Natural killer cell (primary cell): ENCODE data around the gene DAD1. TPM values are rescaled to one million over a fixed set of nuclear protein-coding genes. Genes with fewer than 3 reads are reported as not detected.
"Not testable (repeated sequence)": the region's sequence is repeated elsewhere in the genome, so short reads cannot be mapped to it uniquely, and the experiment has no call there.

Experiments used
- ATAC-seq, 3 donors: fragments of 150-1000 bp in 2 of 3; fragments of 200-7000 bp in 1 of 3; cut with Tn5 transposase; 1 replicate in 1 of 3; 2 replicates in 2 of 3; pipeline ENCODE4 v1.10.0; 2021; ENCODE audit warnings: mild to moderate bottlenecking in 2 of 3, moderate library complexity in 2 of 3
- DNase-seq, 2 donors: peaks; one replicate each; pipeline versions ENCODE4 v3.0.0 to v3.0.0-alpha.2; 2013 to 2021; ENCODE audit warnings: mixed read lengths in 1 of 2
- H3K27ac ChIP-seq: one replicate; pipeline ENCODE4 v1.5.1; 2013; ENCODE audit warnings: mild to moderate bottlenecking, low read length
- H3K27me3 ChIP-seq: one replicate; pipeline ENCODE4 v1.6.1; 2013; ENCODE audit warnings: low read length; ENCODE audit not compliant: control insufficient read depth, insufficient read depth
- H3K36me3 ChIP-seq: one replicate; pipeline ENCODE4 v1.6.1; 2013; ENCODE audit warnings: low read length; ENCODE audit not compliant: control insufficient read depth, insufficient read depth
- H3K4me1 ChIP-seq: one replicate; pipeline ENCODE4 v1.6.1; 2013; ENCODE audit warnings: low read length; ENCODE audit not compliant: control insufficient read depth, insufficient read depth
- H3K4me3 ChIP-seq: one replicate; pipeline ENCODE4 v1.5.1; 2013; ENCODE audit warnings: low read length
- H3K9me3 ChIP-seq: one replicate; pipeline ENCODE4 v1.6.1; 2013; ENCODE audit warnings: low read length; ENCODE audit not compliant: control insufficient read depth, insufficient read depth
- H3K27ac Mint-ChIP-seq, 2 donors: one replicate each; pipeline ENCODE4 v1.8.0; 2022; ENCODE audit warnings: mild to moderate bottlenecking in 2 of 2, mixed read lengths in 2 of 2, moderate library complexity in 1 of 2
- H3K27me3 Mint-ChIP-seq, 2 donors: one replicate each; pipeline ENCODE4 v1.8.0; 2022; ENCODE audit warnings: low read depth in 2 of 2, mixed read lengths in 2 of 2
- H3K36me3 Mint-ChIP-seq: one replicate; pipeline ENCODE4 v1.8.0; 2022; ENCODE audit warnings: mixed read lengths
- H3K4me1 Mint-ChIP-seq, 2 donors: one replicate each; pipeline ENCODE4 v1.8.0; 2022; ENCODE audit warnings: mixed read lengths in 2 of 2
- H3K4me3 Mint-ChIP-seq: one replicate; pipeline ENCODE4 v1.8.0; 2022; ENCODE audit warnings: mild to moderate bottlenecking, moderate library complexity, mixed read lengths
- H3K9me3 Mint-ChIP-seq, 2 donors: one replicate each; pipeline ENCODE4 v1.8.0; 2022; ENCODE audit warnings: mixed read lengths in 2 of 2
- WGBS: methylation state at CpG from one replicate; pipeline ENCODE4 v1.1.7; 2013; ENCODE audit warnings: missing lambda C conversion rate; ENCODE audit not compliant: insufficient coverage; 5-methylcytosine and 5-hydroxymethylcytosine counted together
- intact Hi-C: fragments of 100-400 bp; cut with micrococcal nuclease; formaldehyde crosslinking; loops from one replicate; pipeline ENCODE4 v1.14.2; 2022
- total RNA-seq, 4 donors: library from RNA; stranded (reverse); fragments of 120-200 nt in 1 of 4; gene quantifications; one replicate each; pipeline versions ENCODE4 v1.2.3 to v1.2.4, GENCODE V29; 2013 to 2022
- TF ChIP-seq, protein P1 (sequence below): fragments of 200-600 bp; IDR thresholded peaks from one replicate; pipeline ENCODE4 v1.8.0; 2022; ENCODE audit warnings: antibody characterized with exemption

Gene DAD1
- total RNA-seq, 3 donors from 2014 or later (not counting 1 experiment from before 2014, with no cell fraction given) = 79.5 to 97.9 (median 92.8) TPM

DNA sequence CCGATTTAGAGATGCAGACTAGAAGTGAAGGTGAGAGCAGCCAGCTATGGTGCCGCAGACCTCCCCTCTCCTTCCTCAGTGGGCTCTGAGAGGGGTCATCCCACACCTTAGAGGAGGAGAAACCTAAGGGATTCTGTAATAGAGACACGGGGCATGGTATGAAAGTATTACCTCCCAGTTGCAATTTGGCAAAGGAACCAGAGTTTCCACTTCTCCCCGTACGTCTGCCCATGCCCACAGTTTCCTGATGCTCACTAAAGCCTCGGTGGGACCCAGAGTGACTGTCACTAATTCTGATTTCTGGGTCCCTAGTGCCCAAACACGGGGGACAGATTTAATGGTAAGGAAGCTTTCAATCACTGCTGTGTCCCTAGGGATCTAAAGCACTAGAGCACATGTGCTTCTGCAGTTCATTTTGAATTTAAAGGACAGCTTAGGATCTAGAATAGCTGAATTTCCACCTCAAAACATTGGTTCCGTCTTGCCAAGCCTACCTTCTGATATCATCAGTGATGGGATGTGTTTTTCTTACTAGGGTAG is 44.1 kb downstream of the DAD1 start:
- H3K4me1 Mint-ChIP-seq = peaks cover 30 to 38% of the 10 kb centered on the region in 2 donors

DNA sequence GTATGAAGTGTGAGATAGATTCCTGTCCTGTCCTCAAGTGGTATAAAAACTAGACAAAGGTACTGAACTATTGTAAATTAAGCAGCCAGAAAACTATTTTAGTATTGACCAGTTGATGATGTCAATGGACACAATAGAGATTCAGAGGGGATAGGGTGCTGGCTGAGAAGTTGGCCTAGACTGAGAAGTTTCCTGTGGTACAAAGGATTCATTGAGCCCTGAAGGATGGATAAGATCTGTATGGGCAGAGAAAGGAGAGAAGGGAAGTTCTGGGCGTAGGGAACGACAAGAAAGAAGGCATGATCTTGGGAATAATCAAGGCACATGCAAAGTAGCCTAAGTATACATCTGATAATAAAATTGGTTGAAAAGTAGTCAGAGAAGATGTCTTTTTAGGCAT is 44.6 kb downstream of the DAD1 start:
- Mint-ChIP-seq H3K9me3 (no peaks in the 10 kb centered on the region), H3K27ac (peak overlapping the region in 1 of 2 donors; percentile 3), H3K4me1 (peaks cover 30 to 36% of the 10 kb centered on the region in 2 donors), H3K36me3 (peaks cover 13% of the 10 kb centered on the region), H3K27me3 (no peaks in the 10 kb centered on the region), H3K4me3 (no peak overlapping the region)
- intact Hi-C loops = no loop called here
- TF ChIP-seq, protein P1, sequence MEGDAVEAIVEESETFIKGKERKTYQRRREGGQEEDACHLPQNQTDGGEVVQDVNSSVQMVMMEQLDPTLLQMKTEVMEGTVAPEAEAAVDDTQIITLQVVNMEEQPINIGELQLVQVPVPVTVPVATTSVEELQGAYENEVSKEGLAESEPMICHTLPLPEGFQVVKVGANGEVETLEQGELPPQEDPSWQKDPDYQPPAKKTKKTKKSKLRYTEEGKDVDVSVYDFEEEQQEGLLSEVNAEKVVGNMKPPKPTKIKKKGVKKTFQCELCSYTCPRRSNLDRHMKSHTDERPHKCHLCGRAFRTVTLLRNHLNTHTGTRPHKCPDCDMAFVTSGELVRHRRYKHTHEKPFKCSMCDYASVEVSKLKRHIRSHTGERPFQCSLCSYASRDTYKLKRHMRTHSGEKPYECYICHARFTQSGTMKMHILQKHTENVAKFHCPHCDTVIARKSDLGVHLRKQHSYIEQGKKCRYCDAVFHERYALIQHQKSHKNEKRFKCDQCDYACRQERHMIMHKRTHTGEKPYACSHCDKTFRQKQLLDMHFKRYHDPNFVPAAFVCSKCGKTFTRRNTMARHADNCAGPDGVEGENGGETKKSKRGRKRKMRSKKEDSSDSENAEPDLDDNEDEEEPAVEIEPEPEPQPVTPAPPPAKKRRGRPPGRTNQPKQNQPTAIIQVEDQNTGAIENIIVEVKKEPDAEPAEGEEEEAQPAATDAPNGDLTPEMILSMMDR = no peak
- Histone ChIP-seq H3K4me1 (peaks cover 41% of the 10 kb centered on the region), H3K27ac (peak overlapping the region; percentile 69), H3K27me3 (no peaks in the 10 kb centered on the region), H3K9me3 (no peaks in the 10 kb centered on the region), H3K4me3 (no peak overlapping the region), H3K36me3 (peaks cover 18% of the 10 kb centered on the region)
- no peak for ATAC-seq
- WGBS = 89% methylated on average over 2 of the region's 2 CpGs
- no peak for DNase-seq

More for the DNA sequence above, 44.1 kb downstream of the DAD1 start:
- Histone ChIP-seq H3K36me3 (peaks cover 19% of the 10 kb centered on the region), H3K27ac (peak overlapping the region; percentile 69), H3K27me3 (no peaks in the 10 kb centered on the region), H3K4me1 (peaks cover 42% of the 10 kb centered on the region), H3K4me3 (no peak overlapping the region), H3K9me3 (no peaks in the 10 kb centered on the region)
- intact Hi-C loops = no loop called here
- peak overlapping the region; percentile 7 to 57 for H3K27ac Mint-ChIP-seq
- H3K27me3 Mint-ChIP-seq = no peaks in the 10 kb centered on the region
- DNase-seq (peak in 1 of 2 donors; percentile 56), ATAC-seq (no peak)
- H3K9me3 Mint-ChIP-seq = no peaks in the 10 kb centered on the region
- H3K36me3 Mint-ChIP-seq = peaks cover 15% of the 10 kb centered on the region
- H3K4me3 Mint-ChIP-seq = no peak overlapping the region
- WGBS = 39% methylated on average over 5 of the region's 8 CpGs
- TF ChIP-seq, protein P1 = no peak

DNA sequence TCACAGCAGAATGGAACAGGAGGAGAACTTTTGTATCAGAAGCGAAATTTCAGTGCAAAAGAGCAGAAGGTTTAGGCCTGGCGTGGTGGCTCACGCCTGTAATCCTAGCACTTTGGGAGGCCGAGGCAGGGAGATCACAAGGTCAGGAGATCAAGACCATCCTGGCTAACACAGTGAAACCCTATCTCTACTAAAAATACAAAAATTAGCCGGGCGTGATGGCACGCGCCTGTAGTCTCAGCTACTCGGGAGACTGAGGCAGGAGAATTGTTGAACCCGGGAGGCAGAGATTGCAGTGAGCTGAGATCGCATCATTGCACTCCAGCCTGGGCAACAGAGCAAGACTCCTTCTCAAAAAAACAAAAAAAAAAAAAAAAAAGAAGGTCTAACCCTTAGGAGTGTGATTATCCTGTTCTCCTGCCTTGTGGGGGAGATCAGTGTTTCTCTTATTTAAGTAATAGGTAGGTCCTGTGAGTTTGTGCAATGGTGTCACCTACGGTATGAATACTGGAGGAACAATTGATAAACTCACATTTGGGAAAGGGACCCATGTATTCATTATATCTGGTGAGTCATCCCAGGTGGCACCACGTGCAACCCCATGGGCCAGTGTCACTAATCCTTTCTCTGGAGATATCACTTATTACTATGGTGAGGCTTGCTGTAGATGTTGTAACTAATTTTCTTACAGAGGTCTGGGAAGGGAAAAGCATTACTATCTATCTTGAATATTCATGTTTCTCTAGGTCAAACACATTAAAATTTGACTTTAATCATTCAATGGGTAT is 45.3 kb downstream of the DAD1 start:
- H3K9me3 ChIP-seq, intact Hi-C loops, H3K9me3 Mint-ChIP-seq, H3K36me3 Mint-ChIP-seq, H3K27me3 Mint-ChIP-seq, H3K4me3 ChIP-seq, H3K27me3 ChIP-seq, ATAC-seq, H3K4me3 Mint-ChIP-seq: not testable (repeated sequence)
- Histone ChIP-seq H3K36me3 (peaks cover 17% of the 10 kb centered on the region), H3K4me1 (peaks cover 35% of the 10 kb centered on the region), H3K27ac (peak overlapping the region; percentile 69)
- Mint-ChIP-seq H3K27ac (peak overlapping the region in 1 of 2 donors; percentile 3), H3K4me1 (peaks cover 30 to 33% of the 10 kb centered on the region in 2 donors)
- 89% methylated on average over 11 of the region's 13 CpGs for WGBS
- DNase-seq = peak in 1 of 2 donors; percentile 55

DNA sequence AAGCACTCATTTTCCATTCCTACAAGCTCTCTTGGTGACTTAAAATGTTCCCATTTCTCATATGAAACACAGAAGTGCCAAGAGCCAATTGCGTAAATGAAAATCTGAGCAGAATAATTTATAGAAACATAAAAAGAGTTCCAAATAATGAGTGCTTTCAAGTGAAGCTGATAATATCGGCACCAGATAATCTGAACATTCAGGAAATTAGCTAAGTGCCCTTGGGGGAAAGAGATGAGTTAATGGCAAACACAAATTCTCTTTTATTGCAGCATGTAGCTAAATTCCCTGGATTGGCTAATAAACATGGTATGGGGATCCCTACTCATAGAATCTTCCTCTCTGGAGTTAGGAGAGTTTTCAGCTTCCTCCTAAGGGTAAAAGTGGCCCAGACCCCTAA is 46.7 kb downstream of the DAD1 start:
- no peak for DNase-seq
- H3K27me3 Mint-ChIP-seq = no peaks in the 10 kb centered on the region
- intact Hi-C loops = no loop called here
- TF ChIP-seq, protein P1 = no peak
- no peak for ATAC-seq
- Histone ChIP-seq H3K36me3 (peaks cover 9% of the 10 kb centered on the region), H3K27ac (peak overlapping the region; percentile 27), H3K4me3 (no peak overlapping the region), H3K9me3 (no peaks in the 10 kb centered on the region), H3K27me3 (no peaks in the 10 kb centered on the region), H3K4me1 (peaks cover 46% of the 10 kb centered on the region)
- peak overlapping the region; percentile 13 for H3K4me3 Mint-ChIP-seq
- H3K27ac Mint-ChIP-seq = peak overlapping the region in 1 of 2 donors; percentile 14
- H3K36me3 Mint-ChIP-seq = peaks cover 6% of the 10 kb centered on the region
- no peaks in the 10 kb centered on the region for H3K9me3 Mint-ChIP-seq
- H3K4me1 Mint-ChIP-seq = peaks cover 36 to 41% of the 10 kb centered on the region in 2 donors
- WGBS = 100% methylated on average over 2 of the region's 2 CpGs
